Chondrocyte (in vitro differentiated cells): Measurements from ENCODE around the gene SNRPA. TPM values are rescaled to one million over a fixed set of nuclear protein-coding genes. Genes with fewer than 3 reads are reported as not detected.
"Not testable (repeated sequence)": the region's sequence is repeated elsewhere in the genome, so short reads cannot be mapped to it uniquely, and the experiment has no call there.

Source experiments
- DNase-seq: peaks from one replicate; pipeline ENCODE4 v3.0.0; 2021; ENCODE audit warnings: mixed read lengths, low spot score
- H3K27ac Mint-ChIP-seq: one replicate; pipeline ENCODE4 v1.8.0; 2021; ENCODE audit warnings: mild to moderate bottlenecking, moderate library complexity, mixed read lengths; ENCODE audit not compliant: unreplicated experiment
- H3K27me3 Mint-ChIP-seq: 2 replicates; pipeline ENCODE4 v1.8.0; 2021; ENCODE audit warnings: low read depth, mixed read lengths
- H3K36me3 Mint-ChIP-seq: 2 replicates; pipeline ENCODE4 v1.8.0; 2021; ENCODE audit warnings: low read depth, mixed read lengths
- H3K4me1 Mint-ChIP-seq: 2 replicates; pipeline ENCODE4 v1.8.0; 2021; ENCODE audit warnings: low read depth, mild to moderate bottlenecking, mixed read lengths
- H3K4me3 Mint-ChIP-seq: one replicate; pipeline ENCODE4 v1.8.0; 2021; ENCODE audit warnings: mild to moderate bottlenecking, moderate library complexity, mixed read lengths; ENCODE audit not compliant: unreplicated experiment
- H3K9me3 Mint-ChIP-seq: 2 replicates; pipeline ENCODE4 v1.8.0; 2021; ENCODE audit warnings: low read depth, mixed read lengths
- CTCF ChIP-seq: fragments of 200-600 bp; sonication (generic); IDR thresholded peaks from 2 replicates; pipeline ENCODE4 v1.5.0; 2021; ENCODE audit warnings: antibody characterized with exemption, mild to moderate bottlenecking, moderate library complexity
- total RNA-seq: library from RNA; stranded (reverse); gene quantifications from 3 replicates; pipeline ENCODE4 v1.2.1, GENCODE V29; 2021

SNRPA gene
- total RNA-seq, 1 donor from 2014 or later = 34.9 TPM

GRCh38 chr19:40781140-40781539, 30.1 kb downstream of the SNRPA start:
- DNase-seq = no peak

GRCh38 chr19:40783711-40784110, 32.7 kb downstream of the SNRPA start:
- Mint-ChIP-seq H3K4me1 (peaks cover 9% of the 10 kb centered on the region), H3K4me3 (no peak overlapping the region), H3K27me3 (no peaks in the 10 kb centered on the region), H3K36me3 (peaks cover 11% of the 10 kb centered on the region), H3K9me3 (no peaks in the 10 kb centered on the region), H3K27ac (no peak overlapping the region)
- TF ChIP-seq CTCF = no peak
- DNase-seq = no peak

More at GRCh38 chr19:40781140-40781539, 30.1 kb downstream of the SNRPA start:
- Mint-ChIP-seq H3K4me3 (no peak overlapping the region), H3K4me1 (peaks cover 22% of the 10 kb centered on the region), H3K9me3 (no peaks in the 10 kb centered on the region), H3K36me3 (peaks cover 6% of the 10 kb centered on the region), H3K27me3 (no peaks in the 10 kb centered on the region), H3K27ac (no peak overlapping the region)
- TF ChIP-seq CTCF = no peak

GRCh38 chr19:40784146-40784545, 33.1 kb downstream of the SNRPA start:
- not testable (repeated sequence) for DNase-seq, H3K4me1 Mint-ChIP-seq, H3K9me3 Mint-ChIP-seq, H3K27ac Mint-ChIP-seq, H3K27me3 Mint-ChIP-seq, H3K4me3 Mint-ChIP-seq
- peaks cover 11% of the 10 kb centered on the region for H3K36me3 Mint-ChIP-seq

GRCh38 chr19:40785526-40785925, 34.5 kb downstream of the SNRPA start:
- H3K4me1 Mint-ChIP-seq = no peaks in the 10 kb centered on the region
- no peak overlapping the region for H3K4me3 Mint-ChIP-seq
- no peak for DNase-seq
- peaks cover 18% of the 10 kb centered on the region for H3K36me3 Mint-ChIP-seq
- no peak for TF ChIP-seq CTCF
- H3K27me3 Mint-ChIP-seq = no peaks in the 10 kb centered on the region
- H3K27ac Mint-ChIP-seq = no peak overlapping the region
- H3K9me3 Mint-ChIP-seq = no peaks in the 10 kb centered on the region

DNA sequence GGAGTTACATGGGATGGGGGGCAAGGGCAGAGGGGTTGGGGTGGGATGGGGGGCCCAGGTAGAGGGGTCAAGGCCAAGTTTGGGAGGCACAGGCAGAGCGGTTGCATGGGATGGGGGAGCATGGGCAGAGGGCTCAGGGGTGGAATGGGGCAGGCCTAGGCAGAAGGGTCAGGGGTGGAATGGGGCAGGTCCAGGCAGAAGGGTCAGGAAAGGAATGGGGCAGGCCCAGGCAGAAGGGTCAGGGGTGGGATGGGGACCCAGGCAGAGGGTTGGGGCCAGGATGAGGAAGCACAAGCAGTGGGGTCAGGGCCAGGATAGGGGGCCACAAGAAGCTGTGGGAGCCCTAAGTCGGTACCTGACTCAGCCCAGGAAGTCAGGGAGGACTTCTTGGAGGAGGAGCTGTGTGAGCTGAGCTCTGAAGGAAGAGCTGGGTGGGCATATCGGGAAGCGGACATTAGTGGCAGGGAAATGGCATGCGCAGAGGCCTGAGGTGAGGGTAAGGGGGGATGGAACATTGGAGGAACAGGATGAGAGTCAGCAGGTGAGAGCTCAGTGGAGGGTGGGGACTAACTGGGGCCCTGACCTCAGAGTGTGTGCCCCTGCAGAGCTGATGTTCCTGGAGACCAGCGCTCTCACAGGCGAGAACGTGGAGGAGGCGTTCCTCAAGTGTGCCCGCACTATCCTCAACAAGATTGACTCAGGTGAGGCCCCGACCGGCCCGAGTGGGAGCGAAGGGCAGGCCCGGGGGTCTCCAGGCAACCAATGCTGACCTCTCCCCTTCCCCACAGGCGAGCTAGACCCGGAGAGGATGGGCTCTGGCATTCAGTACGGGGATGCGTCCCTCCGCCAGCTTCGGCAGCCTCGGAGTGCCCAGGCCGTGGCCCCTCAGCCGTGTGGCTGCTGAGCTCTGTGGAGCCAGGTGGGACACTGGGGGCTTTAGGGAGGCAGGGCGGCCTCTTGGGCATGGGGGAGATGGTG, 35.3 kb downstream of the SNRPA start:
- peaks cover 4% of the 10 kb centered on the region for H3K4me1 Mint-ChIP-seq
- peaks cover 20% of the 10 kb centered on the region for H3K36me3 Mint-ChIP-seq
- no peak for DNase-seq
- H3K27ac Mint-ChIP-seq = no peak overlapping the region
- no peaks in the 10 kb centered on the region for H3K9me3 Mint-ChIP-seq
- no peak for TF ChIP-seq CTCF
- H3K27me3 Mint-ChIP-seq = no peaks in the 10 kb centered on the region
- no peak overlapping the region for H3K4me3 Mint-ChIP-seq
